ENCODE measurements around the gene PPP3CB. TPM values are rescaled to one million over a fixed set of nuclear protein-coding genes. Genes with fewer than 3 reads are reported as not detected.

PPP3CB gene
- total RNA-seq, result 111 TPM

GRCh38 chr10:73495884-73496674 lies at the start of gene PPP3CB:
Gene PPP3CB, minus strand, starts transcription at chr10:73496024. Its CDS starts 135 bp downstream, at chr10:73495889.
- FAIRE-seq, result no peak

GRCh38 chr10:73545357-73545756 lies 49.5 kb upstream of the PPP3CB start:
- no peak for FAIRE-seq
- DNase-seq (ENCODE audit: low spot score in 2 of 2), result no peak

More at GRCh38 chr10:73495884-73496674, at the start of gene PPP3CB:
- DNase-seq (ENCODE audit: low spot score in 2 of 2), result peak; percentile 80 to 85

- FAIRE-seq (no peak), DNase-seq (ENCODE audit: low spot score in 2 of 2) (no peak)
These were observed 41.9 kb upstream of the PPP3CB start for GRCh38 chr10:73537709-73538108.

DNA sequence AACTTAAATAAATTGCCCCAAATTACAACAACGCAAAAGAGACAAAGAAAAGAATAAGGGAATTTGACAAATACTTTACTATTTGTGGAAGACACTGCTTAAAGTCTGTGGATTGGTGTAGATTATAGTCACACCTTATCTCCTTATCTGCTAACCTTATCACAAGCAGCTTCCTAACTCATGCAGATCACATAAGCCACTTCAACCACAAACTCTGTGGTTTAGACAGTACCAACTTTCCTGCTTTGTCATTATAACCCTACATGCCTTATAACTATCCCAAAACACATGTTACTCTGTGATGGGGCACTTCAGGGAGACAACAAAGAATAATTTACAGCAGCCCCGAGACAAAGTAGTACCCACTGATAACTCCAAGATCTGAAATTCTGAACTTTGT lies 41.5 kb upstream of the PPP3CB start:
- FAIRE-seq, result no peak

DNA sequence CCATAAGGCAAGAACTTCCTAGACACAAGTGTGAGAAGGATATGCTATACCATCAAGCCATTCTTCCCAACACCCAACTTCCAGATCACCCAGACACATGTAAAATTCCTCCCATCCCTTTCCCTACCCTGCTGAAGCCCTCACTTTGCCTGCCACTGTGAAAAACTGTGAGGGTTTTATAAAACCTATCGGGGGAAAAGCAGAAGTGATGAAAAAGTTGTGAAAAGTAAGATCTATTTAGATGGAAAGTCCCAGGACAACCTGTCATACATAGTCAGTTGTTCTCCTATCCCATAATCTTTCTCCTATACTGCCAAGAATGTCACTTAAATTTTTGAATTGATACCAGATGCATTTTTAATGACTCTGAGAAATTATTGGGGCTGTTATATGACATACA lies 39.0 kb upstream of the PPP3CB start:
- FAIRE-seq (no peak), DNase-seq (ENCODE audit: low spot score in 2 of 2) (no peak)

More for the DNA sequence above, 41.5 kb upstream of the PPP3CB start:
- DNase-seq (ENCODE audit: low spot score in 2 of 2), result no peak

GRCh38 chr10:73529089-73529832 lies 33.4 kb upstream of the PPP3CB start:
- peak; percentile 82 for FAIRE-seq
- peak; percentile 33 to 68 for DNase-seq (ENCODE audit: low spot score in 2 of 2)

GRCh38 chr10:73522263-73522662 lies 26.4 kb upstream of the PPP3CB start:
- DNase-seq (ENCODE audit: low spot score in 2 of 2) (no peak), FAIRE-seq (no peak)

DNA sequence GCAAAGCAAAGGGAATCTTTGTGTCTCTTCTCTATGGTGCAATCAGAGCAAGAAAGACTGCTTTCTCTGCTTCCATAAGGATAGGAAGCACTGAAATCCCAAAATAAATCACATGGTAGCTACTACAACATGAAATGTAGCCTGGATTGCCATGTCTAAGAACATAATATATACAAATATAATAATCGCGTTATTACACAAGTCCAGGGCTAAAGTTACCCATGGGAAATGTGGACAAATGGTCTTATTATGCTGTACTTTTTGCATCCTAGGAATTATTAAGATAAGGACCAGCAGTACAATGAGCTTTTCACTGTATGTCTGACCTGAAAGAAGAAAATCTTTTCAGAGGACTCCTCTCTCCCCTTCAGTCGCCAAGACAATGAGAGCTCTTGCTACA lies 23.5 kb upstream of the PPP3CB start:
- no peak for FAIRE-seq
- DNase-seq (ENCODE audit: low spot score in 2 of 2), result no peak

DNA sequence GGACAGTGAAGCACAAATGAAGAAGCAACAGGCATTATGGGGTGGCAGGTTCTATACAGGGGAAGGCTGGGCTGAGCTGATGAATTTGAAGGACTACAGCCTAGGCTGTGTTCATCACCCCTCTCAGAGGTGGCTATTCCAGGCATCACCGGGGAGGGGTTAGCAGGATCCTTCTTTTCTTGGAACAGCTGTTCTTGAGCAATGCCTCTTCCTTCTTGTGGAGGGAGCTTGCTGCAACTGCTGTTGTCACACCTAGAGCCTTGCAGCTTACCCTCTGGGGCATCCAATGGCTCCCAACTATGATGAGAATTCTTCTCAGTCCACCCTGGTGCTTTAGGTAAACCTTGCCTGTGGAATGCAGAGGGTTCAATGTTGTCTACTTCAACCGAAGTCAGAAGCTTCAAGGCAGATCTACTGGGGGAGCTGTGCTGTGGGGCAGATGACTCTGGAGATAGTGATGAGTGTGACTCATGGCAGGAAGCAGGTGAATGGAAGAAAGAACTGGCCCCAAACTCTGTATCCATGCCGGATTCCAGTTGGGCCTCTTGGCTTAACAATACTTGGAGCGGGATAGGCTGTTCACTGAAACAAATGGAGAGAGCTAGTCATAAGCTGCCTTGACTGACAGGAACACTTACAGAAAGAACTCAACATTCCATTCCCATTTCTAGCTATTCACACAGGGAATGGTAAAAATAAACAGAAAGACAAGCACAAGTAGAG lies 21.5 kb upstream of the PPP3CB start:
- DNase-seq (ENCODE audit: low spot score in 2 of 2) (no peak), FAIRE-seq (no peak)

DNA sequence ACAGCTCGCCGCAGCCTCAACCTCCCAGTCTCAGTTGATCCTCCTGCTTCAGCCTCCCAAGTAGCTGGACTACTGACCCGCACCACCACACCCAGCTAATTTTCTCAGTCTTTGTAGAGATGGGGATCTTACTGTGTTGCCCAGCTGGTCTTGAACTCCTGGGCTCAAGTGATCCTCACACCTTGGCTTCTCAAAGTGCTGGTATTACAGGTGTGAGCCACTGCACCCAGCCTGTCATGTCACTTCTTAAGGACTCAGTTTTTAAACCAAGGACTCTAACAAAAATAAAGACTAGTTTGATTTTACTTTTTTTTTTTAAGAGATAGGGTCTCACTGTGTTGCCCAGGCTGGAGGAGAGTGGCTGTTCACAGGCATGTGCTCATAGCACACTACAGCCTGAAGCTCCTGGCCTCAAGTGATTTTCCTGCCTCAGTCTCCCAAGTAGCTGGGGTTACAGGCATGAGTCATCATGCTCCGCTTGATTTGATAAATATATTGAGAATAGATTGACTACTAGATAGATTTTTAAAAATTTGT lies 16.5 kb upstream of the PPP3CB start:
- DNase-seq (ENCODE audit: low spot score in 2 of 2), result no peak
- no peak for FAIRE-seq

GRCh38 chr10:73509695-73510094 lies 13.9 kb upstream of the PPP3CB start:
- DNase-seq (ENCODE audit: low spot score in 2 of 2) (no peak), FAIRE-seq (no peak)

- FAIRE-seq (no peak), DNase-seq (ENCODE audit: low spot score in 2 of 2) (no peak)
These were observed 10.7 kb upstream of the PPP3CB start for GRCh38 chr10:73506491-73506890.

GRCh38 chr10:73506074-73506473 lies 10.2 kb upstream of the PPP3CB start:
- FAIRE-seq (no peak), DNase-seq (ENCODE audit: low spot score in 2 of 2) (no peak)

- DNase-seq (ENCODE audit: low spot score in 2 of 2) (no peak), FAIRE-seq (no peak)
These were observed 7.2 kb upstream of the PPP3CB start for GRCh38 chr10:73503037-73503436.

DNA sequence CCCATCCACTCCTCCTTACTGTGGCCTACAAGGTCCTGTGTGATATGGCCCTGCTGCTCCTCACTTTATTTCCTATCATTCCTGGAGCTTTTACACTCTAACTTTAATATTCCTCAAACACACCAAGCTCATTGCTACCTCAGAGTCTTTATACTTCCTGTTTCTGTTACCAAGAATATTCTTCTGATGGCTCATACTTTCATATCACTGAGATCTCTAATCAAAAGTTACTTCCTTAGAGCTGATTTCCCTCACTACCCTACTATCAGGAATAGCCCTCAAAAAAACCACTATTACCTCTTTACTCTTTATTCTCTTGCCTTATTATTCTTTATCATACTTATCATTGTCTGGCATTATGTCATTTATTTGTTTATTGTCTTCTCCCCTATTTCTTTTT lies 5.8 kb upstream of the PPP3CB start:
- no peak for FAIRE-seq
- DNase-seq (ENCODE audit: low spot score in 2 of 2), result no peak

DNA sequence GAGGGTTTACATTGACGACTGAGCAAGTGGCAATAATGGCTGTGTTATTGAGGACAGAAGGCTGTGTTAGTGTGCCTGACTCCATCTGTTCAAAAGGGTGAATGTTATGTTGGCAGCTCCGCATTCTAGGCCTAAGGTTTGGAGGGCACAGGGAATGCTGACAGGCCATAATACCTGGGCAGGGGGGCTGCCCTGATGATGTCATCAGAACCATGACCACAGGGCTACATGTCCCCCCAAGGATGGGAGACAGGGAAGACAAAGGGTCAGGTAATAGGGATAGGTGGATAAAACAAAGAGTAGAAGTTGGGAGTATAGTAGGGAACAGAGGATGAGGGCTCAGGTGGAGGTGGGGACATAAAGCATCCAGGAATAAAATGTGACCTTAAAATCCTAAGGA lies 1.8 kb upstream of the PPP3CB start:
- DNase-seq (ENCODE audit: low spot score in 2 of 2) (no peak), FAIRE-seq (no peak)

DNA sequence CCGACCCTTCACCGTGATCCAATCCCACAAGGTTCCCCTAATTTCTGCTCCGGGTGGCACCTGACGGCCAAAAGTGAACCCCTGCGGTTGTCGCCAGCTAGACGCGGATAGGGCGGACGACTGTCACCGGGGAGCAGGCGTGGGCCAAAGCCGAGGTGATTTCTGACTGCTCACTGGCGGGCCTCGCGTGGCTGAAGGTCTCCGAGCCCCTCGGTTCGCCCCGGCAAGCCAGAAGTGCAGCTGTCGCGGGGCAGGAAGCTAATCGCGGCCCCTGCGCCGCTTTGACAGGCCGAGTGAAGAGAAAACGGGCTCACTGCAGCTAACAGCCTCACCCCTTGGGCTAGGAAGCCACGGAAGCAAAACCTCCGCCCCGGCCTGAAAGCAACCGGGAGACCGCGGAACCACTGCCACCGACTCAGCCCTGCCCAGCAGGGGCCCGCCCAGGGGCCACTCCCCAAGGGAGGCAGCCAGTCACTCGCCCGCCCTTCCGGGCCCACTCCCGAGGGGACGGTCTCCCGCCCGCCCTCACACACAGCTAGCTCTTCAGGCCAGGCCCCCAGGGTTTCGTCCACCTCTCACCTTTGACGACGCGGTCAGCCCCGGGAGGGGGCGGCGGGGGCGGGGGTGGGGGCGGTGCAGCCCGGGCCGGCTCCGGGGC lies 469 bp downstream of the PPP3CB start:
- DNase-seq (ENCODE audit: low spot score in 2 of 2) (peak; percentile 81), FAIRE-seq (no peak)

- FAIRE-seq (no peak), DNase-seq (ENCODE audit: low spot score in 2 of 2) (no peak)
These were observed 973 bp downstream of the PPP3CB start for GRCh38 chr10:73494877-73495225.

DNA sequence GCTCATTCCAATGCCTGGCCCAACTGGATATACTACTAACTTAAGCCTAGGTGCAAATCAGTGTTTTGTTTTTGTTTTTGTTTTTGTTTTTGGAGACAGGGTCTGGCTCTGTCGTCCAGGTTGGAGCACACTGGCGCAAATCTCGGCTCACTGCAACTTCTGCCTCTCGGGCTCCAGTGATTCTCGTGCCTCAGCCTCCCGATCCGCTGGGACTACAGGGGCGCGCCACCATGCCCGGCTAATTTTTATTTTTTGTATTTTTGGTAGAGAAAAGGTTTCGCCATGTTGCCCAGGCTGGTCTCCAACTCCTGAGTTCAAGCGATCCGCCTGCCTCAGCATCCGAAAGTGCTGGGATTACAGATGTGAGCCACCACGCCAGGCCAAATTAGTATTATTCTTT lies 1.6 kb downstream of the PPP3CB start:
- FAIRE-seq (no peak), DNase-seq (ENCODE audit: low spot score in 2 of 2) (no peak)

DNA sequence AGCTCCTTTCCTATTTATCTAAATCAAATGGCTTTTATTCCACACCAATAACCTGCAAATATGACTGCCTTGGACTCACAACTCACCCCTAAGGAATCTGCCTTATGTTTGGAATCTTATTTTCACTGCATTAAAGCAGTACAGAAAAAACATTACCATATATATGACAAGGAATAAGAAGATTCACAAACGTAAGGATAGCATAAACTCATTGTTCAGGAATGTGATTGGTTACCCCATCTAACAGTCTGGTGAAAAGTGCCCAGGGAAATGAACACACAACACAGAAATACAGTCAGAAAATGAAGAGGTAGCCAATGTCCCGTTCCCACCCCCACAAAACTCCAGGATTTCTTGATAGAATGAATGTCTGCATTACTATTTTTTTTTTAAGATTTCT lies 2.0 kb downstream of the PPP3CB start:
- FAIRE-seq (no peak), DNase-seq (ENCODE audit: low spot score in 2 of 2) (no peak)

DNA sequence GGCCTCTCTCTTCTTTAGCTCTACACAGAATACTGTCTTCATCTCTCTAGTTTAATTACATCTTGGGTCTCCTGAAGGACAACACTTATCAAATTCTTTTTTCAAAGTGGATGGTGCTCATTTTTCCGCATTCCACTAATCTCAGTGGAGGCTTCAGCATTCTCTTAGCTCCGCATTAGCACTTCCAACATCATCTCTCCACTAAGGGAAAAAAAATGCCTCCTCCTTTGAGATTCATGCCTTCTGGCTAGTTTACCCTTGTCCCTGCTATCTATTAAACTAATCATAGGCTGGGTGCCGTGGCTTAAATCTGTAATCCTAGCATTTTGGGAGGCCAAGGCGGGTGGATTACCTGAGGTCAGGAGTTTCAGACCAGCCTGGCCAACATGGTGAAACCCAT lies 9.2 kb downstream of the PPP3CB start:
- DNase-seq (ENCODE audit: low spot score in 2 of 2) (no peak), FAIRE-seq (no peak)

Data from frontal cortex (tissue), 4 donors.